GM18909 (cell line): ENCODE results near the gene BNC2.
"Not testable (repeated sequence)": the region's sequence is repeated elsewhere in the genome, so short reads cannot be mapped to it uniquely, and the experiment has no call there.

Source experiments
- ATAC-seq: cut with Tn5 transposase; IDR thresholded peaks from one replicate; pipeline ENCODE4 v1.9.1; 2021; ENCODE audit warnings: mild to moderate bottlenecking; ENCODE audit not compliant: unreplicated experiment, poor library complexity

The BNC2 gene

GRCh38 chr9:16870596-16871335 is at the start of gene BNC2:
Gene BNC2 (minus strand): TSS chr9:16870670. CDS start chr9:16870648, 22 bp downstream.
- ATAC-seq = no peak

GRCh38 chr9:16918920-16919319 is 48.5 kb upstream of the BNC2 start:
- no peak for ATAC-seq

GRCh38 chr9:16915126-16915831 is 44.8 kb upstream of the BNC2 start:
- ATAC-seq = no peak

GRCh38 chr9:16912197-16912596 is 41.7 kb upstream of the BNC2 start:
- no peak for ATAC-seq

GRCh38 chr9:16908206-16908605 is 37.7 kb upstream of the BNC2 start:
- not testable (repeated sequence) for ATAC-seq

- no peak for ATAC-seq
These were observed 34.2 kb upstream of the BNC2 start for GRCh38 chr9:16904655-16905054.

GRCh38 chr9:16901590-16901989 is 31.1 kb upstream of the BNC2 start:
- ATAC-seq = no peak

- no peak for ATAC-seq
These were observed 29.1 kb upstream of the BNC2 start for GRCh38 chr9:16899606-16900005.

GRCh38 chr9:16898464-16898863 is 28.0 kb upstream of the BNC2 start:
- no peak for ATAC-seq

GRCh38 chr9:16888594-16888993 is 18.1 kb upstream of the BNC2 start:
- ATAC-seq = no peak

GRCh38 chr9:16885931-16886330 is 15.5 kb upstream of the BNC2 start:
- no peak for ATAC-seq

GRCh38 chr9:16884952-16885513 is 14.6 kb upstream of the BNC2 start:
- ATAC-seq = no peak

GRCh38 chr9:16884373-16884772 is 13.9 kb upstream of the BNC2 start:
- ATAC-seq = no peak

- no peak for ATAC-seq
These were observed 13.1 kb upstream of the BNC2 start for GRCh38 chr9:16883586-16883985.

GRCh38 chr9:16882440-16882839 is 12.0 kb upstream of the BNC2 start:
- ATAC-seq = not testable (repeated sequence)

GRCh38 chr9:16879416-16879815 is 8.9 kb upstream of the BNC2 start:
- ATAC-seq = no peak

GRCh38 chr9:16877256-16877655 is 6.8 kb upstream of the BNC2 start:
- no peak for ATAC-seq

- no peak for ATAC-seq
These were observed 2.8 kb upstream of the BNC2 start for GRCh38 chr9:16873126-16873802.

GRCh38 chr9:16871336-16872151 is 1.1 kb upstream of the BNC2 start:
- ATAC-seq = no peak
